DMS 273 treated with DMSO at 0.1 percent for 48 hours (cell line): Measurements from ENCODE around the gene KIAA0825.

Experiments used
- DNase-seq: peaks from one replicate; lab custom pipeline; 2025; lab: John Stamatoyannopoulos, UW

Gene KIAA0825

DNA sequence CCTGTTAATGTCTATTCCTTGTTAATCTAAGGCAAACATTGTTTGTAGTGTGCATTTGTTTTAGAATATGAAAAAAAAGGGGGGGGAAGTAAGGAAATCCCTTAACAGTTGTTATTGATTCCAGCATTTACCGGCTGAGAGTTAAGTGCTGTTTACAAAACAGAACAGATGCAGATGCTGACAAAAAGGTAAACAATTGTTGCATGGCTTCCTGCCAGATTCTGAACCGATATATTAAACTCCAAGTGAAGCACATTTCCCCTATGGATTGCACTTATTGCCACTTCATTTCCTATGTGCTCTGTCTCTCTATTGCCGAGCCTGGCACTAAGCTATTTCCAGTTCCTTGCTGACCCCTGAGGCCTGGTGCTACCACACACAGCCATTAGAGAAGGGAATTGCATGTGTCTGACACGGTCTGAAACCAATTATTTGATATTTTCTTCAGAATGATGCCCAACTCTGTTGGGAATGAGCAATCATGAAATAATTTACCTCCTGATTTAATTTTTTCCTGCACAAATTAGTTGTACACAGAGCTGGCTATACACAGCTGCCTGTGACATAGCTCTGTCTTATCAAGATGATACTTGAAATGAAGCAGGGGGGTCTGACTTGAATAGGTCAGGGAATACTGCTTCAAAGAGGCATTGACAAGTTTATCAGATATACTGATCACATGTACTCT lies 109.8 kb downstream of the KIAA0825 start:
- DNase-seq: no peak

- DNase-seq: no peak
Observed at GRCh38 chr5:94505327-94506068, 112.9 kb downstream of the KIAA0825 start.

- no peak for DNase-seq
Observed at GRCh38 chr5:94503677-94504076, 114.7 kb downstream of the KIAA0825 start.

DNA sequence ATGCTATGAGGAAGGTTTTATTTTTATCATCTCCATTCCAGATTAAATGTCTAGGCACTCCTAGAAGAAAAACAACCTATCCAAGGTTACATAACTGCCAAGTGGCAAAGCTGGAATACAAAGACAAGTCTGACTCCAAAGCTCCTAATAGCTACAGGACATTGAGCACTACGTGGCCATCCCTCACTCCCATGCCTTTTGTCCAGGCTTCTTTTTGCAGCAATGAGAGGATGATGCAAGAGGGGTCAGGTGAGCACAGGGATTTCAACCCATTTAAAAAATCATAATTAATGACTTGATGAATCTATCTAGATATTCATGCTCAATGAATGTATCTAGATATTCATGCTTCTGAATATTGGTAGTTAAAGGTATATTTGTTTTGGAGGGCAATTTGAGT lies 117.0 kb downstream of the KIAA0825 start:
- DNase-seq: no peak

GRCh38 chr5:94499806-94500205 lies 118.6 kb downstream of the KIAA0825 start:
- DNase-seq: no peak

GRCh38 chr5:94498199-94498598 lies 120.2 kb downstream of the KIAA0825 start:
- DNase-seq: no peak

- no peak for DNase-seq
Observed at GRCh38 chr5:94485067-94485466, 133.3 kb downstream of the KIAA0825 start.

DNA sequence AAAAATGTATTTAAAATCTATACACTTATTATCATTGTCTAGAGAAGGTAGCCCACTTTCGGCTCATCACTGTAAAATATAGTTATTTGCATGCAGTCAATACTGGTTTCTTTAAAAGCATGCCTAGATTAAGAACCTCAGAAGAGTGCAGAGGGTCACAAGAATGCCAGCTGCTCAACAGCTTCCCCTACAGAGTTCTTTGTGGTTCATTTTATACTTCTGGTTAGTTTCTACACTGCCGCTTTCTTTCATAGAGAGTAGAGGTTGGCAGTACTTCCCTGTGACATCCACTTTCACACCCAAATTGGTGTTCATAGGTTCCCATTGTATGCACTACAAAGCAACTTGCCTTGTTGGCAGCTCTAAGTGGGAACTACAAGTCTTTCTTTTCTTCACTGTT lies 137.3 kb downstream of the KIAA0825 start:
- DNase-seq: no peak

GRCh38 chr5:94480486-94480885 lies 137.9 kb downstream of the KIAA0825 start:
- DNase-seq: no peak

DNA sequence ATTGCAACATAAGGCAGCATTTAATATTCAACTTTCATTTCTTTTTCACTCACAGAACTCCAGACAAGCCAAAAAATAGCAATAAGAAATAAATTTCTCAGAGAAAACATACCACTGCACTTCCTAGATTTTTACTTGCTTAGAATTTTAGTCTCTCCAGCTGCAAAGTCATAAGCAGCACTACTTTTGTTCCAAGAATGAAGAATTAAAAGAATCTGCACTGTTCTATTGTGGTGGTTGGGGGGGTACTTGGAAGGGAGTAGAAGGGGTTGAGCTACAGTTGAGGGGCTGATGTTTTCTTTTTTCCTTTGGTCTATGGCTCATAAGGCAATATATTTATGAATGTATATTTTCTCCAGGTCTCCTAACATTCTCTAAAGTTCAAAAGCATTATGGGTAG lies 144.5 kb downstream of the KIAA0825 start:
- no peak for DNase-seq

DNA sequence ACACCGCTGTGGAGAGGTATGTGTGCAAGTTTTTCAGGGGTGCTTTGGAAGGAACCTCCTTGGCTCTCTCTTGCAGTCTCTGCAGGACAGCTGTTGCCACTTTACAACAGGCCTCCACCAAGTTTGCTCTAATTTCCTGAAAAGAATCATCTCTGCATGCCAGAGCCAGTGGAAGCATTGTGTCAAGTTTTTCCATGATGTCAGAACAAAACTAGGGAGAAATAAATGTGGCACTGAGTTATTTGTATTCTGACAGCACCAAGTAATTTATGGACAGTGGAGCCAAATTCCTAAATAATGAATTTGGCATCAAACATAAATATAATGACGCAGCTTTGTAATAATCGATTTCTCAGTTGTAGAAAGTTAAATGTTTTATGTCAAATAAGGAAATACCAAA lies 146.9 kb downstream of the KIAA0825 start:
- no peak for DNase-seq

GRCh38 chr5:94470802-94471201 lies 147.6 kb downstream of the KIAA0825 start:
- no peak for DNase-seq

GRCh38 chr5:94469894-94470329 lies 148.5 kb downstream of the KIAA0825 start:
- peak; percentile 25 for DNase-seq

DNA sequence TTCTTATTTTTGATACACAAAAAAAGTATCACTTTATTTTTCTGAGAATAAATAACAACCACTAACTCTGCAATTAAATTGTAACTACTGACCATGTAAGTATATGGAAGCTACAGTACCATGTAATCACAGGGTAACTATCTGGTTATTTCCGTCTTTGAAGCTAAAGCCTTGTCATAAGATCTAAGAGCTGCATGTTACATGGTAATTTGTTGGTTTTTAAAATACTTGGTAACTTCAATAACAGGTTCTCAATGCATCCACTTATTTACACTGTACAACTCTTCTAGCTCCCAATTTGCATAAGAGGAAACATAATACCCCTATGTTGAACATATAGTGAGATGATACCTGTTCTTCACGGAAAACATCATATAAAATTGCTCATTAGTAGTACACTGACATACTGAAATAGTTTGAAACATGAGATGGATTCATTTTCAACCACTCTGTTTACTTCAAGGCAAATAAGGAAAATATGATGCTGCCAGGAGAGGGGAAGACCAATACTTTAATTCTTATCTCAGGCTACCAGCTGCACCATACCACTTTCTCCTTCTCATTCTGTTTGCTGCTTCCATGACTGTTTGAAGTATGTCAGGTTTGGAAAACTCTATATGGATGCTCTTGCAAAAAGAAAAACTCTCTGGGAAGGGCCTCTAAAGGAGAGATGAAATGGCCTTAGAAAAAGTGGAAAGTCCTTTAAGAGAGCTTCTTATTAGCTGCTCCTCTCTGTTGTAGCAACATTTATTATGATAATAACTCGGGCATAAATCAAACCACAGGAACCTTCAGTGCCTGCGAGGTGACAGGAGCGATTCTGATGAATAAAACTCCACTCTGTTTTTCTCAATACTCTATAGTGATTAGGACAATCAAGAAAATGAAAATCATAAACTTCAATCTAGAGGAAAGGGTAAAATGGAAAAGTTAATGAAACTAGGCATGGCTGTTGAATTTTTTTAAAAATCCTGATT lies 150.2 kb downstream of the KIAA0825 start:
- peak; percentile 16 for DNase-seq

DNA sequence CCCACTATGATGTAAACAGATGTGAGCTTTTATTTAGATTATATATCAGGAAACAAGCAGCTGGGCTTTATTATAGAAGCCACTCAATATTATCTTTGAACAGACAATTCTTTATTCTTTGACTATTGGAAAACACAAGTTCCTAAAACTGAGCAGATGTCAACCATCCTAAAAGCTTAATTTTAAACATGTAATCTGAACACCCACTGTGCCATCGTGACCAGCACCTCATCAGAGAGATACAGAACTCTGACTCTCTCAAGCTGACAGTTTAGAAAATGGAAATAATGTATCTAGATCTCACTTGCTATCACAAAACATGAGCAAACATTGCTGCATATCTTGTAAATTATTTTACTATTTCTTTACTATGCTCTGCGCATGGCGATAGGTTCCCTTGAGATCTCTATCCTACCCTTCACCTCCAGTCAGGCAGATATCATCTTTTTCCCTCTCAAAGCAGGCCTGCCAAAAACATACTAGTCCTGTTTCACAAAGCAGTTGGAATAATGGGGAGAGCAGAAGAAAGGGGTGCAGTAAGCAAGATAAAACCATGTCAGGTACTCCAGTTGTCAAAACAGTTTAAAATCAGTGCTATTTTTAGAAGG lies 151.0 kb downstream of the KIAA0825 start:
- peak; percentile 9 for DNase-seq

DNA sequence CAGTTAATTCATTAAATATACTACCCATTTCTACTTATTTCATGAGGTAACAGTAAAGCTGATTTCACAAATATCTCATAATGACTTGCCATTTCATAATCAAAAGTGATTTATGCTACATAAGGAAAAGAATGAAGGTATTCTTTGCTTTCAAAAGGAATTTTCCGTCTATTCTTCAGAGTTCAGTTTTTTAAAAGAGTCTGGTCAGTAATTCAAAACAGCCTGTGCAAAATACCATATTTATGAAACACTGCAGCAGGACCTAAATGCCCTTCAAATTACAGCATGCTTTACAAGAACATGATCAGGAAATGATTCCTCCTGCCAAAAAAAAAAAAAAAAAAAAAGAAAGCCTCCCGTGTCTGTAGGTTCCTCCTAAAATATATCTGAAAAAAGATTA lies 154.7 kb downstream of the KIAA0825 start:
- no peak for DNase-seq

GRCh38 chr5:94461131-94461530 lies 157.3 kb downstream of the KIAA0825 start:
- no peak for DNase-seq

- no peak for DNase-seq
Observed at GRCh38 chr5:94459915-94460314, 158.5 kb downstream of the KIAA0825 start.

GRCh38 chr5:94457788-94458187 lies 160.6 kb downstream of the KIAA0825 start:
- DNase-seq: no peak

DNA sequence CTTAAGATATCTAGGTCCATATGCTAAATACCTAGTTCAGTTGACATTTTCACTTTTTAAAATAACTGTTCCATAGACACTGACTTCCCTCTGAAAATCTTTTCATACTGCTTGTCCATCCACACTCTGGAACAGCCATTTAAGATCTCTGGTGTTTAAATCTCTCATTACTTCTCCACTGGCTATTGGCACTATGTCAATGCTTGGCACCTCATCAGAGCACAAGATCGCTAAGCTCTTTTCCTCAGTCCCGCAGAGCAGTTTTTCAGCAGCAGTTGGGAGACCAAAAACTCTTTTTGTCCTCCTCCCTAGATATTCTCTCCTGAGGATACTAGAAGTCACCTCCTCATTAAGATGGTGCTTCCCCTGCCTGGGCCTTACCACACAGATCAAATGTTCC lies 172.7 kb downstream of the KIAA0825 start:
- DNase-seq: no peak

- DNase-seq: no peak
Observed at GRCh38 chr5:94442991-94443390, 175.4 kb downstream of the KIAA0825 start.

GRCh38 chr5:94442076-94442475 lies 176.3 kb downstream of the KIAA0825 start:
- DNase-seq: no peak
